ENCODE measurements around the gene JAKMIP2. TPM values are rescaled to one million over a fixed set of nuclear protein-coding genes. Genes with fewer than 3 reads are reported as not detected.

Gene JAKMIP2
- total RNA-seq, 1 experiment from 2014 or later, result 67.4 TPM

- ChIA-PET POLR2A (ENCODE audit: low non-redundant PET) (no interaction called here), CTCF (no interaction called here)
- H3K27ac ChIP-seq (ENCODE audit: low read depth, low read length, poor library complexity, severe bottlenecking), result no peak overlapping the region
- TF ChIP-seq EZH2 (IDR thresholded peaks at IDR 0.05; ENCODE audit: borderline replicate concordance, low read depth, low read length, poor library complexity, severe bottlenecking), result no peak
- TF ChIP-seq, protein P1, sequence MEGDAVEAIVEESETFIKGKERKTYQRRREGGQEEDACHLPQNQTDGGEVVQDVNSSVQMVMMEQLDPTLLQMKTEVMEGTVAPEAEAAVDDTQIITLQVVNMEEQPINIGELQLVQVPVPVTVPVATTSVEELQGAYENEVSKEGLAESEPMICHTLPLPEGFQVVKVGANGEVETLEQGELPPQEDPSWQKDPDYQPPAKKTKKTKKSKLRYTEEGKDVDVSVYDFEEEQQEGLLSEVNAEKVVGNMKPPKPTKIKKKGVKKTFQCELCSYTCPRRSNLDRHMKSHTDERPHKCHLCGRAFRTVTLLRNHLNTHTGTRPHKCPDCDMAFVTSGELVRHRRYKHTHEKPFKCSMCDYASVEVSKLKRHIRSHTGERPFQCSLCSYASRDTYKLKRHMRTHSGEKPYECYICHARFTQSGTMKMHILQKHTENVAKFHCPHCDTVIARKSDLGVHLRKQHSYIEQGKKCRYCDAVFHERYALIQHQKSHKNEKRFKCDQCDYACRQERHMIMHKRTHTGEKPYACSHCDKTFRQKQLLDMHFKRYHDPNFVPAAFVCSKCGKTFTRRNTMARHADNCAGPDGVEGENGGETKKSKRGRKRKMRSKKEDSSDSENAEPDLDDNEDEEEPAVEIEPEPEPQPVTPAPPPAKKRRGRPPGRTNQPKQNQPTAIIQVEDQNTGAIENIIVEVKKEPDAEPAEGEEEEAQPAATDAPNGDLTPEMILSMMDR (conservative IDR thresholded peaks at IDR 0.05; ENCODE audit: low read depth, low read length), result no peak
- H3K4me1 ChIP-seq (ENCODE audit: insufficient read depth, low read length, poor library complexity, severe bottlenecking), result peaks cover 59% of the 10 kb centered on the region
- BruUV-seq (replicated peaks), result no TSS peak
- intact Hi-C loops (cut with micrococcal nuclease; ENCODE audit: unreplicated experiment), result no loop called here
- H3K27me3 ChIP-seq (replicated peaks; ENCODE audit: insufficient read depth, low read depth, low read length, poor library complexity), result no peaks in the 10 kb centered on the region
- H3K9me3 ChIP-seq (ENCODE audit: low read depth, low read length, poor library complexity, severe bottlenecking), result peaks cover 10% of the 10 kb centered on the region
- H3K36me3 ChIP-seq (ENCODE audit: insufficient read depth, low read length, poor library complexity, severe bottlenecking), result peaks cover 15% of the 10 kb centered on the region
- no peak overlapping the region for H3K4me3 ChIP-seq (ENCODE audit: low read depth, low read length, poor library complexity, severe bottlenecking)
- no peak for DNase-seq (ENCODE audit: low spot score)
These were observed 5.5 kb downstream of the JAKMIP2 start for GRCh38 chr5:147776989-147777388.

DNA sequence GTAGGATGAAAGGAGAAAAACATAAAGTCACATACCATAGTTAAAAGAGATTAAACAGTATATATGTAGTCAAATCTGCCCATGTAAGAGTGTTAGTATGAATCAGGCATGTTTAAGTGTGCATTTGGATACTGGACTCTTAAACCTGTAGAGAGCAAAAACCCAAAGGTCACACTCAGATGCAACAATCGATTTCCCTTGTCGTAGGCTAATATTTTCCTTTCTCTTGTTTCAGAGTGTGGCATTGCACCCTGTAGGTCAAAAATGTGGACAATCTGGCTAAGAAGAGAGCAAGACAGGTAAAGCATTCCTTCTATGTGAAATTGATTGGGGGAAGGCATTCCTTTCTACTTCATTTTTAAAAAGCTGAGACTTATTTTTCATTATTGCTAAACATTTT, 8.9 kb downstream of the JAKMIP2 start:
- H3K9me3 ChIP-seq (ENCODE audit: low read depth, low read length, poor library complexity, severe bottlenecking), result peaks cover 10% of the 10 kb centered on the region
- no peak overlapping the region for H3K4me3 ChIP-seq (ENCODE audit: low read depth, low read length, poor library complexity, severe bottlenecking)
- H3K4me1 ChIP-seq (ENCODE audit: insufficient read depth, low read length, poor library complexity, severe bottlenecking), result peaks cover 76% of the 10 kb centered on the region
- ChIA-PET CTCF (no interaction called here), POLR2A (ENCODE audit: low non-redundant PET) (no interaction called here)
- DNase-seq (ENCODE audit: low spot score), result no peak
- no TSS peak for BruUV-seq (replicated peaks)
- H3K36me3 ChIP-seq (ENCODE audit: insufficient read depth, low read length, poor library complexity, severe bottlenecking), result peaks cover 15% of the 10 kb centered on the region
- peak overlapping the region; percentile 25 for H3K27ac ChIP-seq (ENCODE audit: low read depth, low read length, poor library complexity, severe bottlenecking)
- intact Hi-C loops (cut with micrococcal nuclease; ENCODE audit: unreplicated experiment), result no loop called here
- TF ChIP-seq EZH2 (IDR thresholded peaks at IDR 0.05; ENCODE audit: borderline replicate concordance, low read depth, low read length, poor library complexity, severe bottlenecking), result no peak
- TF ChIP-seq, protein P1 (conservative IDR thresholded peaks at IDR 0.05; ENCODE audit: low read depth, low read length), result no peak
- H3K27me3 ChIP-seq (replicated peaks; ENCODE audit: insufficient read depth, low read depth, low read length, poor library complexity), result no peaks in the 10 kb centered on the region

DNA sequence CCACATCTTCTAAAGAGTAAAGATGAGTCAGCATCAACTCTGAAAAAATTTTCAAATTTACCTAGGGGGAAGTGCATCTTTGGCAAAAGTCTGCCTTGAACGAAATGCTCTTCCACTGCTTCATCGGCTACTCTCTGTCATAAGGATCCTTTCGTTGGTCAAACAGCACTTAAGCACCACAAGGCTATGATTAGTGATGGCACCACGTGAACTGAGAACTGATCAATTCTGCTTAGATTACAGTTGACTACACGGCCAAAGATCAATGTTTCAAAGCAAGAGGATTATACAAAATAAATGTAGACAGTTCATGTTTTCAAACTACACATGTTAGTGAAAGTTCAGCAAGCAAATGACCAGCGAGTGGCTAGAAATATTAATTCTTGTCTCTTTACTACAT, 9.4 kb downstream of the JAKMIP2 start:
- peaks cover 76% of the 10 kb centered on the region for H3K4me1 ChIP-seq (ENCODE audit: insufficient read depth, low read length, poor library complexity, severe bottlenecking)
- TF ChIP-seq, protein P1 (conservative IDR thresholded peaks at IDR 0.05; ENCODE audit: low read depth, low read length), result no peak
- TF ChIP-seq EZH2 (IDR thresholded peaks at IDR 0.05; ENCODE audit: borderline replicate concordance, low read depth, low read length, poor library complexity, severe bottlenecking), result no peak
- DNase-seq (ENCODE audit: low spot score), result no peak
- BruUV-seq (replicated peaks), result no TSS peak
- H3K9me3 ChIP-seq (ENCODE audit: low read depth, low read length, poor library complexity, severe bottlenecking), result peaks cover 10% of the 10 kb centered on the region
- CTCF ChIA-PET, result no interaction called here
- intact Hi-C loops (cut with micrococcal nuclease; ENCODE audit: unreplicated experiment), result no loop called here
- peaks cover 15% of the 10 kb centered on the region for H3K36me3 ChIP-seq (ENCODE audit: insufficient read depth, low read length, poor library complexity, severe bottlenecking)
- no peak overlapping the region for H3K4me3 ChIP-seq (ENCODE audit: low read depth, low read length, poor library complexity, severe bottlenecking)
- H3K27ac ChIP-seq (ENCODE audit: low read depth, low read length, poor library complexity, severe bottlenecking), result peak overlapping the region; percentile 25
- POLR2A ChIA-PET (ENCODE audit: low non-redundant PET), result no interaction called here
- no peaks in the 10 kb centered on the region for H3K27me3 ChIP-seq (replicated peaks; ENCODE audit: insufficient read depth, low read depth, low read length, poor library complexity)

Measured in A673 (cell line).